Fibroblast of lung (primary cell): Measurements from ENCODE around the gene COL4A1. TPM values are rescaled to one million over a fixed set of nuclear protein-coding genes. Genes with fewer than 3 reads are reported as not detected.

ENCODE experiments used
- DNase-seq, 2 donors: peaks; one replicate each; pipeline versions ENCODE4 v3.0.0 to v3.0.0-alpha.2; 2010; ENCODE audit warnings: low read depth in 2 of 2
- H2AFZ ChIP-seq: 2 replicates; pipeline ENCODE4 v1.5.1; 2012; ENCODE audit warnings: low read length, control low read depth, inconsistent platforms
- H3K27ac ChIP-seq: 2 replicates; pipeline ENCODE4 v1.5.1; 2011; ENCODE audit warnings: low read length, control low read depth; ENCODE audit not compliant: insufficient read depth
- H3K27me3 ChIP-seq: 2 replicates; pipeline ENCODE4 v1.5.1; 2011; ENCODE audit warnings: mild to moderate bottlenecking, low read length; ENCODE audit not compliant: control insufficient read depth, insufficient read depth
- H3K36me3 ChIP-seq: 2 replicates; pipeline ENCODE4 v1.5.1; 2011; ENCODE audit warnings: low read length; ENCODE audit not compliant: control insufficient read depth, insufficient read depth
- H3K4me1 ChIP-seq: 2 replicates; pipeline ENCODE4 v1.5.1; 2011; ENCODE audit warnings: low read length; ENCODE audit not compliant: control insufficient read depth, insufficient read depth; ENCODE audit errors: extremely low read depth
- H3K4me2 ChIP-seq: 2 replicates; pipeline ENCODE4 v1.5.1; 2011; ENCODE audit warnings: low read length, control low read depth; ENCODE audit not compliant: insufficient read depth; ENCODE audit errors: extremely low read depth
- H3K4me3 ChIP-seq, 4 experiments: fragments of 200-600 bp in 1 of 4; sonication (generic) in 1 of 4; replicated peaks in 1 of 4; 2 replicates each; pipeline ENCODE4 v1.5.1; 2011 to 2016; ENCODE audit warnings: low read length in 4 of 4, low read depth in 3 of 4, mild to moderate bottlenecking in 3 of 4, control low read depth in 2 of 4, inconsistent platforms in 1 of 4, mixed read lengths in 1 of 4; ENCODE audit not compliant: insufficient read depth in 1 of 4; ENCODE audit errors: control extremely low read depth in 1 of 4
- H3K79me2 ChIP-seq: 2 replicates; pipeline ENCODE4 v1.5.1; 2012; ENCODE audit warnings: mild to moderate bottlenecking, low read length, inconsistent platforms; ENCODE audit not compliant: control insufficient read depth, insufficient read depth
- H3K9ac ChIP-seq: 2 replicates; pipeline ENCODE4 v1.5.1; 2011; ENCODE audit warnings: mild to moderate bottlenecking, low read length, control low read depth; ENCODE audit not compliant: insufficient read depth
- H3K9me3 ChIP-seq: 2 replicates; pipeline ENCODE4 v1.5.1; 2012; ENCODE audit warnings: low read depth, low read length; ENCODE audit not compliant: control insufficient read depth, insufficient read depth
- H4K20me1 ChIP-seq: 2 replicates; pipeline ENCODE4 v1.5.1; 2011; ENCODE audit warnings: low read length; ENCODE audit not compliant: control insufficient read depth, insufficient read depth; ENCODE audit errors: extremely low read depth
- EZH2 ChIP-seq: IDR thresholded peaks from 2 replicates; pipeline ENCODE4 v1.5.1; 2012; ENCODE audit warnings: low read length, control low read depth, mild to moderate bottlenecking; ENCODE audit errors: missing control alignments
- polyA plus RNA-seq, 2 donors: library from polyadenylated mRNA; depleted of rRNA in 1 of 2; stranded (reverse) in 1 of 2; unstranded in 1 of 2; fragments of >200 nt; gene quantifications; 2 replicates each; pipeline ENCODE4 v1.2.1, GENCODE V29; 2011 to 2012; ENCODE audit warnings: missing spikeins in 1 of 2
- total RNA-seq: library from RNA; depleted of rRNA; stranded (reverse); fragments of >200 nt; gene quantifications from 2 replicates; pipeline ENCODE4 v1.2.1, GENCODE V29; 2014
- TF ChIP-seq, protein P1 (sequence below), 2 donors: IDR thresholded peaks in 1 of 2; conservative IDR thresholded peaks in 1 of 2; 1 replicate in 1 of 2; 2 replicates in 1 of 2; pipeline ENCODE4 v1.5.1; 2011 to 2012; ENCODE audit warnings: low read length in 2 of 2, control low read depth in 1 of 2, inconsistent platforms in 1 of 2, low read depth in 1 of 2, mild to moderate bottlenecking in 1 of 2

Gene COL4A1
- total and polyA plus RNA-seq, 2 donors (not counting 1 experiment from before 2014, with no cell fraction given): 34.0 to 607 TPM

DNA sequence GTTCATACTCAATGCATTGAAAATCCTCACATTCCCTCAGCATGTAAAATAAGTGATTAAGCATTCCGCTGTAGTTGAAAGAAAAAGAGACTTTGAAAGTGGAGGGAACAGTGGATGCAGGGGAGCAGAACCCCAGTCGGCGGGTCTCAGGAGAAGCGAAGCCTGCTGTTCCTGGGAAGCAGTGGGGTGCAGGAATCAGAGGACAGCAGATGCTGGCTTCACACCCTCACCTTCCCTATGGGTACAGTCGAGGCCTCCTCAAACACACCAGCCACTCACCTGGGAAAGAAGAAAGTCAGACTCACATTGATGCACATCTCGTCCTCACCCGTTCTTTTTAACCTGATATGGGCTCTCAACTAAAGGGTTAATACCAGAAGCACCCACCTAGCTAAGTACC is 38.3 kb upstream of the COL4A1 start:
- Histone ChIP-seq H3K4me1 (peaks cover 26% of the 10 kb centered on the region), H3K79me2 (peaks cover 37% of the 10 kb centered on the region)

GRCh38 chr13:110344320-110344719 is 37.4 kb upstream of the COL4A1 start:
- Histone ChIP-seq H3K27me3 (no peaks in the 10 kb centered on the region), H3K4me1 (peaks cover 34% of the 10 kb centered on the region), H2AFZ (no peak overlapping the region), H3K27ac (no peak overlapping the region), H3K79me2 (peaks cover 39% of the 10 kb centered on the region), H3K4me3 (no peak overlapping the region), H3K36me3 (no peaks in the 10 kb centered on the region), H3K9me3 (no peaks in the 10 kb centered on the region), H3K4me2 (no peak overlapping the region), H4K20me1 (no peaks in the 10 kb centered on the region), H3K9ac (no peak overlapping the region)
- no peak for DNase-seq
- TF ChIP-seq, protein P1, sequence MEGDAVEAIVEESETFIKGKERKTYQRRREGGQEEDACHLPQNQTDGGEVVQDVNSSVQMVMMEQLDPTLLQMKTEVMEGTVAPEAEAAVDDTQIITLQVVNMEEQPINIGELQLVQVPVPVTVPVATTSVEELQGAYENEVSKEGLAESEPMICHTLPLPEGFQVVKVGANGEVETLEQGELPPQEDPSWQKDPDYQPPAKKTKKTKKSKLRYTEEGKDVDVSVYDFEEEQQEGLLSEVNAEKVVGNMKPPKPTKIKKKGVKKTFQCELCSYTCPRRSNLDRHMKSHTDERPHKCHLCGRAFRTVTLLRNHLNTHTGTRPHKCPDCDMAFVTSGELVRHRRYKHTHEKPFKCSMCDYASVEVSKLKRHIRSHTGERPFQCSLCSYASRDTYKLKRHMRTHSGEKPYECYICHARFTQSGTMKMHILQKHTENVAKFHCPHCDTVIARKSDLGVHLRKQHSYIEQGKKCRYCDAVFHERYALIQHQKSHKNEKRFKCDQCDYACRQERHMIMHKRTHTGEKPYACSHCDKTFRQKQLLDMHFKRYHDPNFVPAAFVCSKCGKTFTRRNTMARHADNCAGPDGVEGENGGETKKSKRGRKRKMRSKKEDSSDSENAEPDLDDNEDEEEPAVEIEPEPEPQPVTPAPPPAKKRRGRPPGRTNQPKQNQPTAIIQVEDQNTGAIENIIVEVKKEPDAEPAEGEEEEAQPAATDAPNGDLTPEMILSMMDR (conservative IDR thresholded peaks at IDR 0.05 in 1 of 2, IDR thresholded peaks at IDR 0.05 in 1 of 2; ENCODE audit: low read depth in 1 of 2, low read length in 2 of 2): no peak
- TF ChIP-seq EZH2: no peak

More for the DNA sequence above, 38.3 kb upstream of the COL4A1 start:
- Histone ChIP-seq H2AFZ (no peak overlapping the region), H3K27ac (no peak overlapping the region), H4K20me1 (no peaks in the 10 kb centered on the region), H3K4me2 (no peak overlapping the region), H3K9ac (no peak overlapping the region), H3K36me3 (no peaks in the 10 kb centered on the region), H3K27me3 (no peaks in the 10 kb centered on the region), H3K9me3 (no peaks in the 10 kb centered on the region), H3K4me3 (no peak overlapping the region)
- TF ChIP-seq, protein P1 (conservative IDR thresholded peaks at IDR 0.05 in 1 of 2, IDR thresholded peaks at IDR 0.05 in 1 of 2; ENCODE audit: low read depth in 1 of 2, low read length in 2 of 2): no peak
- DNase-seq: no peak

- H3K36me3 ChIP-seq: no peaks in the 10 kb centered on the region
- no peak for TF ChIP-seq EZH2
- TF ChIP-seq, protein P1 (conservative IDR thresholded peaks at IDR 0.05 in 1 of 2, IDR thresholded peaks at IDR 0.05 in 1 of 2; ENCODE audit: low read depth in 1 of 2, low read length in 2 of 2): no peak
- peaks cover 33% of the 10 kb centered on the region for H3K79me2 ChIP-seq
- DNase-seq: peak in 1 of 2 donors; percentile 87
- no peak overlapping the region for H3K4me2 ChIP-seq
- H2AFZ ChIP-seq: no peak overlapping the region
- no peaks in the 10 kb centered on the region for H3K27me3 ChIP-seq
- no peaks in the 10 kb centered on the region for H3K9me3 ChIP-seq
- H3K27ac ChIP-seq: no peak overlapping the region
- H3K9ac ChIP-seq: no peak overlapping the region
- H3K4me1 ChIP-seq: peaks cover 39% of the 10 kb centered on the region
- H3K4me3 ChIP-seq: no peak overlapping the region
- H4K20me1 ChIP-seq: no peaks in the 10 kb centered on the region
These were observed 36.4 kb upstream of the COL4A1 start for GRCh38 chr13:110343241-110343865.
